GM12892 (cell line): ENCODE data around the gene C1QTNF9.
"Not testable (repeated sequence)": the region's sequence is repeated elsewhere in the genome, so short reads cannot be mapped to it uniquely, and the experiment has no call there.

Experiments
- POLR2A ChIP-seq: IDR thresholded peaks from 2 replicates; pipeline ENCODE4 v1.6.1; 2011; ENCODE audit warnings: low read depth, low read length, control low read depth
- TAF1 ChIP-seq: IDR thresholded peaks from 2 replicates; pipeline ENCODE4 v1.6.1; 2011; ENCODE audit warnings: low read depth, mild to moderate bottlenecking, control low read depth, low read length, borderline replicate concordance

- not testable (repeated sequence) for TF ChIP-seq POLR2A, TAF1
These were observed 40.6 kb downstream of the C1QTNF9 start for GRCh38 chr13:24349778-24350664.
